WTC11 (cell line): Measurements from ENCODE around the gene UCKL1. TPM values are rescaled to one million over a fixed set of nuclear protein-coding genes. Genes with fewer than 3 reads are reported as not detected.

Experiments used
- ATAC-seq: fragments of 200-7000 bp; cut with Tn5 transposase; 2 replicates; pipeline ENCODE4 v1.10.0; 2021; ENCODE audit warnings: mild to moderate bottlenecking, moderate library complexity
- CTCF ChIA-PET: fragments of 300-600 bp; sonication (Branson Sonifier 250); formaldehyde crosslinking; loops from one replicate; lab custom pipeline; 2021; ENCODE audit warnings: antibody characterized with exemption; lab: Charles Lee
- POLR2A ChIA-PET: fragments of 350-600 bp; sonication (Branson Sonifier 250); formaldehyde crosslinking; loops from one replicate; lab custom pipeline; 2021; ENCODE audit warnings: antibody characterized with exemption; lab: Charles Lee
- DNase-seq: peaks from one replicate; pipeline ENCODE4 v3.0.0; 2021; ENCODE audit warnings: low spot score
- H3K27ac Mint-ChIP-seq: 2 replicates; pipeline ENCODE4 v1.8.0; 2021; ENCODE audit warnings: mixed read lengths
- H3K27me3 Mint-ChIP-seq: 2 replicates; pipeline ENCODE4 v1.8.0; 2021; ENCODE audit warnings: low read depth, mild to moderate bottlenecking, moderate library complexity, mixed read lengths
- H3K36me3 Mint-ChIP-seq: 2 replicates; pipeline ENCODE4 v1.8.0; 2021; ENCODE audit warnings: mixed read lengths
- H3K4me1 Mint-ChIP-seq: 2 replicates; pipeline ENCODE4 v1.8.0; 2022; ENCODE audit warnings: mixed read lengths
- H3K4me3 Mint-ChIP-seq: 2 replicates; pipeline ENCODE4 v1.8.0; 2021; ENCODE audit warnings: mild to moderate bottlenecking, moderate library complexity, mixed read lengths
- H3K9me3 Mint-ChIP-seq: 2 replicates; pipeline ENCODE4 v1.8.0; 2021; ENCODE audit warnings: mixed read lengths
- CREB1 ChIP-seq: sonication (generic); formaldehyde crosslinking; IDR thresholded peaks from 2 replicates; pipeline ENCODE4 v1.8.0; 2023; ENCODE audit warnings: mild to moderate bottlenecking, missing genetic modification reagents
- ESRRA ChIP-seq: sonication (generic); formaldehyde crosslinking; IDR thresholded peaks from 2 replicates; pipeline ENCODE4 v1.8.1; 2022; ENCODE audit warnings: mild to moderate bottlenecking, missing genetic modification reagents, borderline replicate concordance
- ETV6 ChIP-seq: sonication (generic); formaldehyde crosslinking; IDR thresholded peaks from 2 replicates; pipeline ENCODE4 v1.8.1; 2022; ENCODE audit warnings: mild to moderate bottlenecking, missing genetic modification reagents
- GABPB1 ChIP-seq: sonication (generic); formaldehyde crosslinking; IDR thresholded peaks from 2 replicates; pipeline ENCODE4 v1.8.1; 2023; ENCODE audit warnings: mild to moderate bottlenecking, missing genetic modification reagents
- HMGXB4 ChIP-seq: sonication (generic); formaldehyde crosslinking; IDR thresholded peaks from 2 replicates; pipeline ENCODE4 v1.8.1; 2023; ENCODE audit warnings: mild to moderate bottlenecking, moderate library complexity, missing genetic modification reagents
- RELA ChIP-seq: sonication (generic); formaldehyde crosslinking; IDR thresholded peaks from 2 replicates; pipeline ENCODE4 v1.8.1; 2022; ENCODE audit warnings: missing genetic modification reagents, mild to moderate bottlenecking, borderline replicate concordance
- TP53 ChIP-seq: sonication (generic); formaldehyde crosslinking; IDR thresholded peaks from 2 replicates; pipeline ENCODE4 v1.8.1; 2023; ENCODE audit warnings: mild to moderate bottlenecking, missing genetic modification reagents
- USF2 ChIP-seq: sonication (generic); formaldehyde crosslinking; IDR thresholded peaks from 2 replicates; pipeline ENCODE4 v1.8.1; 2023; ENCODE audit warnings: mild to moderate bottlenecking, missing genetic modification reagents, moderate library complexity
- ZNF317 ChIP-seq: sonication (generic); formaldehyde crosslinking; IDR thresholded peaks from 2 replicates; pipeline ENCODE4 v1.8.1; 2023; ENCODE audit warnings: low read depth, mild to moderate bottlenecking, moderate library complexity, missing genetic modification reagents, borderline replicate concordance
- total RNA-seq: library from RNA; stranded (reverse); gene quantifications from 3 replicates; pipeline ENCODE4 v1.2.3, GENCODE V29; 2021
- TF ChIP-seq, protein P1 (sequence below): fragments of 250-450 bp; sonication (Bioruptor Pico); conservative IDR thresholded peaks from 2 replicates; pipeline ENCODE4 v1.9.0; 2021; ENCODE audit warnings: mild to moderate bottlenecking

UCKL1 gene
- total RNA-seq, 1 experiment from 2014 or later = 51.2 TPM

DNA sequence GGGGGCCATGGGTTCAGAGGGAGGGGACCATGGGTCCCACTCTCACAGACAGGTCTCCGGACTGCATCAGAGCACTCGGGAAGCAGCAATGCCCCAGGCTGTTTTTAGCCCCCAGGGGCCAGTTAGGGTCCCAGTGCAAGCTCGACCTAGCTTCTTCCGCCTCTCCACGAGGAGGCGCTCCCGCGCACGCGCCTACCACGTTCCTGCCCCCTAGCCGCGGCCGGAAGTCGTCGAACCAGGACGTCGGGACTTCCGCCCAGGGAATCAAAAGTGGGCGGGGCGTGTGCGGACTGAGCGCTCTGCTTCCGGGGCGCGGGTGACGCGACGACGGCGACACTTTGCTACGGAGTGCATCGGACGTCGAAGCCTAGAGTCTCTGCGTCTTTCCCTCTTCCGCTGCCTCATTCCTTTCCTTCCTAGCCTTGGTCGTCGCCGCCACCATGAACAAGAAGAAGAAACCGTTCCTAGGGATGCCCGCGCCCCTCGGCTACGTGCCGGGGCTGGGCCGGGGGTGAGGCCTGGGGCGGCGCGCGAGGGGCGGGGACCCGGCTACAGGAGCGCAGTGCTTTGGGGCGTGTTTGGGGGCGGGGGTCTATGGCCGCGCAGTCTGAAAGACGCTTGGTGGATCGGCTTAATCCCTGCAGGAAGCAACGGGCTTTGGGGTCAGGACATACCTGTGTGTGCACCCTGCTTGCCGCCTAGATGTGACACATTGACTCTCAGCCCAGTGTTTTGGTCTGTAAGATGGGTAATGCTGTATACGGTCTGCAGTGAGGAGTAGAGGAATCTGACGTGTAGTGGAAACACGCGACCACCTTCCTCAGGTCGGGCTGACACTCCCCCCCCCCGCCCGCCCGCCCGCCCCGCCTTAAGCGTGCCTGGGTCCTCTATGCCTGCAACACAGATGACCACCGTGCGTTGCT, 24.9 kb upstream of the UCKL1 start, which contains the start of gene PRPF6 (continued):
- TF ChIP-seq RELA (CRISPR knock-in tag) = no peak
- TF ChIP-seq ZNF317 = no peak
- TF ChIP-seq USF2 (CRISPR knock-in tag) = peak; percentile 44
- TF ChIP-seq, protein P1, sequence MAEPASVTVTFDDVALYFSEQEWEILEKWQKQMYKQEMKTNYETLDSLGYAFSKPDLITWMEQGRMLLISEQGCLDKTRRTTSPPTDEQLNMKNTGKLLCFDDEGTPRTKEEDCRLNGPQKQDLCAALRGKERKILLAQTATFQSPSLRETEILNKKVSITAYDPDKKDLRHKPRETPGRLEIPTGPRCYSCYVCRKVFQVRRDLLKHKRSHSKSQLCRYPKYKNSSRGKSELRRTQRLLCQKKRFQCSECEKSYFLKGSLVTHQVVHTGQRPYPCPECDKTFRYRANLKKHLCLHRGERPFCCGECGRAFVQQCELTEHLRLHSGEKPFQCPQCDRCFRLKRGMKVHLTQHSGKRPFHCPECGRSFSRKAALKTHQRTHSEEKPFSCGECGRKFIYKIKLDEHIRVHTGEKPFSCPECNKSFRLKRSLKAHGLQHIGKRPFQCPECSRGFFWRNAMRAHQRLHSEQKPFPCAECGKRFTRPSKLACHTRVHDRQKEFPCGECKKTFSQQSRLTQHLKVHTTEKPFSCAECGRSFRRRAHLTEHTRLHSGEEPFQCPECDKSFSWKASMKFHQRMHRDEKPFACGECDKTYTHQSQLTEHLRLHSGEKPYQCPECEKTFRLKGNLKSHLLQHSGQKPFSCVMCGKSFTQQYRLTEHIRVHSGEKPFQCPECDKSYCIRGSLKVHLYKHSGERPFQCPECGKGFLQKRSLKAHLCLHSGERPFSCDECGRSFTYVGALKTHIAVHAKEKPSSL (CRISPR knock-in tag) = no peak
- TF ChIP-seq TP53 (CRISPR knock-in tag) = no peak

GRCh38 chr20:63980317-63980805, 24.1 kb upstream of the UCKL1 start:
- ChIA-PET CTCF (interaction anchor here (0.6 to 3.1 kb wide), 77 partner anchors 8 to 704 kb away, joined by 3 to 51 read pairs (median 5); partner anchors contain the start of genes ARFRP1, C20orf204, DNAJC5 and HELZ2), POLR2A (interaction anchor here (0.6 to 1.3 kb wide), 4 partner anchors 23 to 1914 kb away, joined by 3 to 4 read pairs (median 3); partner anchors contain the start of gene UCKL1)
- Mint-ChIP-seq H3K9me3 (no peaks in the 10 kb centered on the region), H3K36me3 (peaks cover 19% of the 10 kb centered on the region), H3K27ac (peak overlapping the region; percentile 87), H3K4me3 (peak overlapping the region; percentile 94), H3K4me1 (peaks cover 21% of the 10 kb centered on the region), H3K27me3 (peaks cover 10% of the 10 kb centered on the region)
- DNase-seq (no peak), ATAC-seq (no peak)
- no peak for TF ChIP-seq CREB1 (CRISPR knock-in tag)

DNA sequence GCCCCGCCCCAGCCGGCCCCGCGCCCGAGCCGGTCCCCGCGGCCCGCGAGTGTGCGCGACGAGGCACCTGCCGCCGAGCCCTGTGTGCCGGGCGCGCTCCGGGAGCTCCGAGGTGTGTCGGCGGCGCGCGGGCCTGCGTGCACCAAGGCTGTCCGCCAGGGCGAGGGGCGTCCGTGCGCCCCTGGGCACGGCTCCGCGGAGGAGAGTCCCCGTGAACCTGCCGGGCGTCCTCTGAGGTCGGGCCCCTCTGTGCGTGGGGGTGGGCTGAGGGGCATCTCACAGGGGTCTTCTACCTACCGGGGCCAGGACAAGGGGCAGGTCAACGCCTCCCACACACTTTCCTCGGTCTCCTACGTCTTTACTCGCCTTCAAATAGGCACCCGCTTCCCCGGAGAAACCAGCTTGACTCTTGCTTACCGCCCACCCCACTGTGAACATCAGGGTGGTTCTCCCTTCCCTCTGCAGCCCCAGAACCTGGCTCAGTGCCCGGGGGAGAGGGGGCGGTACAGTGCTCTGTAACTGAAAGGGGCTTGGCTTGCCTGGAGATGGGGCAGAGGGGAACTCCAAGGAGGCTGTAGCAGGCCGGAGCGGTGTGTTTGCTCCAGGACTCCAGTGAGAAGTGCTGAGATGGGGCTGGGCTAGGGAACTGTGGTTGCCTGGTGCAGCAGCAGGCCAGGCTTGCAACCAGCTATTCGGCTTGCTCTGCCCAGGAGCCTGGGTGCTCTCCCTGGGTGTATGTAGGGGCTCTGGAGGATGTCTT, 23.5 kb upstream of the UCKL1 start, which contains the start of gene SAMD10:
SAMD10 (minus strand) TSS at position 86 of the 760 bp plus-strand sequence. CDS start 175 bp downstream, outside the sequence.
- POLR2A ChIA-PET = interaction anchor here (1.3 kb wide), 1 partner anchor 22 kb away, joined by 4 read pairs; no protein-coding TSS in a partner anchor
- peak; percentile 22 for ATAC-seq
- TF ChIP-seq ESRRA (CRISPR knock-in tag) (no peak), HMGXB4 (CRISPR knock-in tag) (0 out of 2 replicates have a peak, but pooled peaks have one; percentile 28), GABPB1 (peak; percentile 15; the same call in 1 of the 2 replicates)
- Mint-ChIP-seq H3K36me3 (peaks cover 13% of the 10 kb centered on the region), H3K4me1 (peaks cover 21% of the 10 kb centered on the region), H3K4me3 (peak within 1 kb of the TSS; percentile 94), H3K27ac (peak within 1 kb of the TSS; percentile 87), H3K9me3 (no peaks in the 10 kb centered on the region), H3K27me3 (peaks cover 10% of the 10 kb centered on the region)
- DNase-seq = peak; percentile 53
- CTCF ChIA-PET = interaction anchor here (0.6 to 3.1 kb wide), 48 partner anchors 8 to 483 kb away, joined by 3 to 51 read pairs (median 7); partner anchors contain the start of genes C20orf204, DNAJC5, HELZ2 and LKAAEAR1

- Mint-ChIP-seq H3K9me3 (no peaks in the 10 kb centered on the region), H3K4me3 (peak overlapping the region; percentile 76), H3K27me3 (peaks cover 10% of the 10 kb centered on the region), H3K4me1 (peaks cover 21% of the 10 kb centered on the region), H3K27ac (no peak overlapping the region), H3K36me3 (peaks cover 8% of the 10 kb centered on the region)
- no peak for TF ChIP-seq ETV6
- 0 out of 2 replicates have a peak, but pooled peaks have one; percentile 21 for TF ChIP-seq TP53 (CRISPR knock-in tag)
- DNase-seq (peak; percentile 45), ATAC-seq (no peak)
- ChIA-PET POLR2A (interaction anchor here (1.3 kb wide), 1 partner anchor 22 kb away, joined by 4 read pairs; no protein-coding TSS in a partner anchor), CTCF (interaction anchor here (0.7 to 3.1 kb wide), 20 partner anchors 18 to 483 kb away, joined by 3 to 51 read pairs (median 12); partner anchors contain the start of genes C20orf204, DNAJC5, LKAAEAR1 and PTK6)
Observed at GRCh38 chr20:63979229-63979556, 23.0 kb upstream of the UCKL1 start.
